Stimulated activated CD4-positive, alpha-beta T cell treated with anti-CD3 and anti-CD28 coated beads, Interleukin-1b, Interleukin-23, amount 100 ng/mL, for 1 hour (primary cell): Measurements from ENCODE around the gene SKP1.
"Not testable (repeated sequence)": the region's sequence is repeated elsewhere in the genome, so short reads cannot be mapped to it uniquely, and the experiment has no call there.

ENCODE experiments used
- DNase-seq, 2 donors: peaks; one replicate each; pipeline ENCODE4 v3.0.0-alpha.2; 2020; ENCODE audit warnings: low read depth in 2 of 2

SKP1 gene

DNA sequence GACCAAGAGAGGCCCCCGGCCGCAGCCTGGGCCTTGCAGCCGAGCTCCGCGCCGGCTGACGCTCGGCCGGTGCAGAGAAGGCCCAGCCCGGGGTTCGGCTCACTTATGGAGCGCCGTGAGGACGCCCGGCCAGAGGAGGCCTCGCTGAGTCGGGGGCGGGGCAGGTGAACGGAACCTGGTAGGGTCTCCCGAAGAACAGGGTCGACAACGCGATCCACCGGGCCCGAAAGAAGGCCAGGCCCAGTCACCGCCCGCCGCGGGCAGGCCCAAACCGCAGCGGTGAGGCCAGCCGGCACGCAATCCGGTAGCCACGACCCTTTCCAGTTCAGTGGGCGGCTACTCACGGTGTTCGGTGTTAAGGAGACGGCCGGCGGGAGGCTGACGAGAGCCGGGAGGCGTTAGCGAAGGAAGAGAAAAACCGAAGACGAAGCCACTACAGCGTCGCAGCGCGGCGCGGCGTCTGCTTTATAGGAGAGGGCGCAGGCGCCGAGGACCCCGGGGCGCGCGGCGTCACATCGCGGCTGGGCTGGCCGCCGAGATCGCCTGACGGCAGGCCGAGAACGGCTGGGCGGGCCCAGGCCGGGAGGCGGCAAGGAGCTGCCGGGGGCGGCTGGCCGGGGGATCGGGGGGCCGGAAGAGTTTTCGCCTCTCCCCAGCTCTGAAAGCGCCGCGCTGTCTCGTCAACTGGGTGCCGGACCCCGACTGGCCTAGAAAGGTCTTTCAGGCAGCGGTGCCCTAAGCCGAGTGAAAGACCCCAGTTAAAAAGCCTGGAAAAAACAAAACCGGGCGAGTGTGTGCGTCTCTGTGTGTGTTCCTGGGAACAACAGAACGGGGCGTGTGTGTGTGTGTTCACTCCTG is at the start of gene SKP1:
Gene SKP1, minus strand, starts transcription at position 440 of the 858 bp plus-strand sequence. CDS start 2,928 bp downstream, outside the sequence.
- DNase-seq, result peak; percentile 51 to 63

DNA sequence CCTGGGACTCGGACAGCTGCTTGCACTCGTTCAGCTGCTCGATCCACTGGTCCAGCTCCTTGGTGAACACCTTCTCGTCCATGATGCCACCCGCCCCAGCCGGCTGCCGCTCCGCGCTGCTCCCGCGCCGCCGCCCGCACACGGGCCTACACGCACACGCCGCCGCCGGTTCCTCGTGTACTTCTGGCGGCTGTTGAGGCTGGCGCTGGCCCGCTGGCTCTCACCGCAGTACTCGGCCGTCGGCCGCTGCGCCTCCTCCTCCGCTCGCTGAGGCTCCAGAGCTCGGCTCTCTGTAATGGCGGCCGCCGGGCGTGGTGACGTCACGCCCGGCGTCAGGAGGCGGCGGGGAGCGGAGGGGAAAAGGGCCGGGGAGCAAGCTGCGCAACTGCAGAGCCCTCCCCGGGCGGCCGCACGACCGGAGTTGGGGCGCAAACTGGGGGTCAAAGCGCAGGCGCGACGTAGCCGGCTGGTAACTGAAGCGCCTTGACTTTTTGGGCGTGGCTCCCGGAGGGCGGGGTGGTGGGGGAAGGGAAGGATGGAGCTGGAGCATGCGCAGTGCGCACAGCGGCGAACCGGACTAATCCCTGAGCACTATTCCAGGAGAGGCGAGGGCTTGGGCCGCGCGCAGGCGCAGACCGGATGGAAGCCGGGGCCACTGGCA is 49.2 kb upstream of the SKP1 start, which contains the start of gene PPP2CA:
Gene PPP2CA, minus strand, starts transcription at position 294 of the 661 bp plus-strand sequence. Its CDS starts 212 bp downstream, at position 82.
- DNase-seq, result peak; percentile 98 to 99

DNA sequence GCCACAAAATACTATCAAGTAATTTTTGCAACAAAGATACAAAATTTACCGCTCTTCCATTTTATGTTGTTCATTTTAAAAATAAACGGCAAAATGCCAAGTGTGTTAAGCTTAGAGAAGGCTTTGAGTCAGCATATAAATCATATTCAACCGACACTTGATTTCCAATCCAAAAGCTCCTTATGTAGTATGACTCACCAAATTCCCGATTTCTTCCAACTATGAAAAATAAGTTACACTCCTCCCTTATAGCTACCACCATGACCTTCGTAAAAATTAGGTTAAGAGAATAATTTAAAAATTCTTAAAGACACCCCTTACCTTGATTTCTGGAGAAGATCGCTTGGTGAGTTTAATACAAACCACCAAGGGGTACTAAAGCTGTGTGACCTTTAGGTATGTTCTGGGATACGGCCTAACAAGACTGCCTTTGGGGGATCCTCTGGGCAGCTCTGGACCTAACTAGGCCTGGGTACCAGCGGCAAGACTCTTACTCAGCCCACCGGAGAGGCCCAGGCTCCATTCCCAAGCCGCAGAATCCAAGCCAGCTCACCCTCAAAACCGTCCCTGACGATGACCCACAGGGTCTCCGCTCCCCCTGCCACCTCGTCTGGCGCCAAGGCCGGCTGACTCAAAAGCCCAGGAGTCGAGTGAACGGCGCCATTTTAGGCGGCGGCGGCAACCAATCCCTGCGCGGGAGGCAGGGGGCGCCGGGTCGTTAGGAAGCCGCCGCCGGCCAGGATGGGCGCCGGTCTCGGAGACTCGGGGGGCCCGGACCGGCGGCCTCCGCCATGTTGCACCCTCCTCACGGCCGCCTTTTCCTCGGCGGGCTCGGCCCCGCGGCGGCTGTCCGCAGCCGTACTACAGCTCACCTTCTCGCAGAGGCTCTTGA is 48.4 kb upstream of the SKP1 start:
- DNase-seq, result peak; percentile 11 to 27

DNA sequence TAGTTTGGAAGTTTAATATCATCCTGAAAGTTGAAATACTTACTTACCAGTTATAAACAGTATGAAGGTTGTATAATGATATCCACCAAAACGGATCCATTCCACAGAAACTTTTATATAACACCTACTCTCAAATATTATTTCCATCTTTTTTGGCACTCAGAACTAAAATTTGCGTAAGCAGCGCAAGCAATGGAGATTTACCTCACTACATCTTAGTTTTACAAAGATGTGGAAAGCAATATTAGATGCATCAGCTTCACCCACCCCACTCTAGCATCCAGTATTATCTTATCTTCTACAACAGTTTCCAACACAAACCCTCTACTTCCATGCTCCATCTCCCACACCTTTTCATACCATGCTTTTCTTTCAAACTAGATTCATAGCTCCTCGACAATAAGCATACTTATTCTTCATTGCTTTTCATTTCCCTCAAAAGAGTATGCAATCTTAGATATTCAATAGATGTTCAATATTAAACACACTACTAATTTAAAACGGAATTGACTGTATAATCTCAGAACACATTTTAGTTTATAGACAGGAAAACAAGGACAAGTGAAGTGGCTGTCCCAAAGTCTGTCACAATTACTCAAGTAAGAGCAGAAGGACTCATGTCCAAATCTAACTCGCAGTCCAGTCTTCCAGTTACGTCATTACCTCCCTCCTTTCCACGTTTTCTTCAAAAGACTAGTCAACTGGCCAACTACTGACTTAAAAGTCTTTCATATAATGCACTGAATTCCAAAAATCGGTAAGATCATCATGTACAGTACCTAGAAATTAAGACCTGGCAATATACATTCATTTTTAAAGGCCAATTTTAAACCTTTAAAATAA is 46.9 kb upstream of the SKP1 start:
- no peak for DNase-seq

DNA sequence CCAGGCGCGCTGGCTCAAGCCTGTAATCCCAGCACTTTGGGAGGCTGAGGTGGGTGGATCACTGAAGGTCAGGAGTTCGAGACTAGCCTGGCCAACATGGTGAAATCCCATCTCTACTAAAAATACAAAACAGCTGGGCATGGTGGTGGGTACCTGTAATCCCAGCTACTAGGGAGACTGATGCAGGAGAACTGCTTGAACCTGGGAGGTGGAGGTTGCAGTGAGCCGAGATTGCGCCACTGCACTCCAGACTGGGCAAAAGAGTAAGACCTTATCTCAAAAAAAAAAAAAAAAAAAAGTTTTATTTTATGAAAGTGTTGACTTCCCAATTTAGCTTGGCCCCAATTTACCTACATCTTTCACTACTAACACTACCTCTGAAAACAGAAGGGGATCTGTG is 44.9 kb upstream of the SKP1 start:
- DNase-seq, result not testable (repeated sequence)

DNA sequence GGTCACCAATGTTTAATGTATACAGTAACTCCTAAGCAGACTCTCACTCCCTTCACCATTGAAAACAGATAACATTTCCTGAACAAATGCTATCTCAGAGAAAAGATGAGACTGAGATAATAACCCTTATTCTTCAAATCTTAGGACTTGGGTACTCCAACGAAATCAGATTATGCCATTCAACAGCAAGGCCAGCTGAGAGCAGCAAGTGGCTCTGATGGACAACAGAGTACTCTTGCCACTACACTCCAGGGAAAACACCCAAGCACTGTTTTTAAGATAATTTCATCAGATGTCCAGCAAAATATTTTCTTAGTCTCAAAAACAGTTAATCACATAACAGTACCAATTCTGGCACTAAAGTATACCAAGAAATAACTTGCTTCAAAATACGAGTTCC is 39.0 kb upstream of the SKP1 start:
- DNase-seq, result no peak

DNA sequence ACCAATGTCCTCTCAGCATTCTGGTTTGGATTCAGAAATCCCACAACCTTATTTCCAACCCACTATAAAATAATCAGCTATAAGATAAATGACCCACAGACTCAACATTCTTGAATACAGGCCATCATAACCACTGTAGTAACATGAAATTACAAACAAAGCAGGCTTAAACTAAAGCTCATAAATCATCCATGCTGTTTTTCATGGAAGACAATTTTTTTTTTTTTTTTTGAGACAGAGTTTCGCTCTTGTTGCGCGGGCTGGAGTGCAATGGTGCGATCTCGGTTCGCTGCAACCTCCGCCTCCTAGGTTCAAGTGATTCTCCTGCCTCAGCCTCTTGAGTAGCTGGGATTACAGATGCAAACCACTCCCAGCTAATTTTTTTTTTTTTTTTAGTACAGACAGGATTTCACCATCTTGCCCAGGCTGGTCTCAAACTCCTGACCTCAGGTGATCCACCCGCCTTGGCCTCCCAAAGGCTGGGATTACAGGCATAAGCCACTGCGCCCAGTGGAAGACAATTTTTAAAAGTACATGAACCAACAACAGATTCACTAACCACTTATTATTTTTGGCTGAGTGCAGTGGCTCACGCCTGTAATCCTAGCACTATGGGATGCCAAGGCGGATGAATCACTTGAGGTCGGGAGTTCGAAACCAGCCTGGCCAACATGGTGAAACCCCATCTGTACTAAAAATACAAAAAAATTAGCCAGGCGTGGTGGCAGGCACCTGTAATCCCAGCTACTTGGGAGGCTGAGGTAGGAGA is 34.7 kb upstream of the SKP1 start:
- DNase-seq, result not testable (repeated sequence)

DNA sequence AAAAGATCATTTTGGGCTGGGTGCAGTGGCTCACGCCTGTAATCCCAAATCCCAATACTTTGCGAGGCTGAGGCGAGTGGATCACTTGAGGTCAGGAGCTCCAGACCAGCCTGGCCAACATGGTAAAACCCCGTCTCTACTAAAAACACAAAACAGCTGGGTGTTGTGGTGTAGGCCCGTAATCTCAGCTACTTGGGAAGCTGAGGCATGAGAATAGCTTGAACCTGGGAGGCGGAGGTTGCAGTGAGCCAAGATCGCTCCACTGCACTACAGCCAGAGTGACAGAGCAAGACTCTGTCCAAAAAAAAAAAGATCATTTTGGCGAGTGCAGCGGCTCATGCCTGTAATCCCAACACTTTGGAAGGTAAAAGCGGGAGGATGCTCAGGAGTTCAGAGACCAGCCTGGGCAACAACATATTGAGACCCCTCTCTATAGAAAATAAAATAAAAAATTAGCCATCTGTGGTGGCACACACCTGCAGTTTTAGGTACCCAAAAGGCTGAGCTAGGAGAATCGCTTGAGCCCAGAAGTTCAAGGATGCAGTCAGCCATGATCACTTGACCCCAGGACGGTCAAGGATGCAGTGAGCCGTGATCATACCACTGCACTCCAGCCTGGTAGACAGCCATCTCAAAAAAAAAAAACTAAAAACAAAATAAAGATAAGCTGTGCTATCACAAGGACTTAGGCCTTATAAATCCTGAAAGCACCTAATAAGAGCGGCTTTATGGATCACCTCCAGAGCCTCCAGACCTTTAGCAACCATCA is 32.9 kb upstream of the SKP1 start:
- DNase-seq, result no peak

DNA sequence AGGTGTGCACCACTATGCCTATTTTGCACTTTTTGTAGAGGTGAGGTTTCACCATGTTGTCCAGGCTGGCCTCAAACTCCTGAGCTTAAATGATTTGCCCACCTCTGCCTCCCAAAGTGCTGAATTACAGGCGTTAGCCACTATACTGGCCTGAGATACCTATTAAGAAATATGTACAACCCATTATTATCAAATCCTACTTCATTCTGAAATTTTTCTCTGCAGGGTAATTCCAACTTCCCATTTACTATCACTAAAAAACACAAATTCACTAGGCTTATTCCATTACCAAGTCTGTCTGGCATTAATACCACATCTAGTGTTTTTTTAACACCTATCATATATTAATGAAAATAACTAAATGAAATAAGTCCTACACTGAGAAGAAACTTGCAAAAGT is 30.9 kb upstream of the SKP1 start:
- no peak for DNase-seq

DNA sequence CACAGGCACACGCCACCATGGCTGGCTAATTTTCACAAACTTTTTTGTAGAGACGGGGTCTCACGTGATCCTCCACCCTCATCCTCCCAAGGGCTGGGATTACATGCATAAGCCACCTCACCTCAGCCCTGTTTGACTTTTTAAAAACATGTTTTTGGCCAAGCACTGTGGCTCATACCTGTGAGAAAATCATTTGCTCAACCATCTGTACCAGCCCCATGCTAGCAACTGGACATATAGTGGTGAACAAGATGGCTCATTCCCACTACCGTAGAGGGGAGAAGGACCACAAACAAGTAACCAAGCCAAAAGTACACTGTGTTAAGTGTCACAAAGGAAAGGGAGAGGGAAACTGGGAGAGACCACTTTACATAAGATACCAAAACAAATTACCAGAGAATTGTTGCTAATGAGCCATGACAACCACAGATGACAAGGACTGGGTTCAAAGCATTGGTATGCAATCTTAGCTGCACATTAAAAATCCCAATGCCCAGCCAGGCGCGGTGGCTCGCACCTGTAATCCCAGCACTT is 29.9 kb upstream of the SKP1 start:
- DNase-seq, result no peak

DNA sequence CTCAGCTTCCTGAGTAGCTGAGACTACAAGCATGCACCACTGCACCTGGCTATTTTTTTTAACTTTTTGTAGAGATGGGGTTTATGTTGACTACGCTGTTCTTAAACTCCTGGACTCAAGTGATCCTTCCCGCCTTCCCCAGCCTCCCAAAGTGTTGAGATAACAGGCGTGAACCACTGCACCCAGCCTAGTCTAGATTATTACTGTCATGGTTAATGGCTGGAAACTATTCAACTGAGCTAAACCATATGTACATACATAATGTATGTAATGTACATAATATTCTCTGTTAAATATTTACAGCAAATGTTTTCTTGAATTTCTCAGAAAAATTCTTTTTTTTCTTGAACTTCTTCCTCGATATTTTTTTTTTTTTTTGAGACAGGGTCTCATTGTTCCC is 27.8 kb upstream of the SKP1 start:
- DNase-seq, result no peak

DNA sequence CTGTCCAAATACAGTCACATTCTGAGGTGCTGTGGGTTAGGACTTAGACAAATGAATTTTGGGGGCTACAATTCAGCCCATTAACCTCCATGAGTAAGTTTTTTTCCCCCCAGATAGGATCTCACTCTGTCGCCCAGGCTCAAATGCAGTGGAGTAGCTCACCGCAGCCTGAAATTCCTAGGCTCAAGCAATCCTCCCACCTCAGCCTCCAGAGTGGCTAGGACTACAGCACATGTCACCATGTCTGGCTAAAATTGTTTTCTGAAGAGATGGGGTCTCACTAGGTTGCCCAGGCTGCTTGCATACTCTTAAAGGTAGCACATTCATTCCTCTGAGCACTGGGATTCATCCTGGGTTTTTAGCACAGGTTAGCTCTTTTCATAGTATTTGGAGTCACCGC is 26.9 kb upstream of the SKP1 start:
- no peak for DNase-seq

DNA sequence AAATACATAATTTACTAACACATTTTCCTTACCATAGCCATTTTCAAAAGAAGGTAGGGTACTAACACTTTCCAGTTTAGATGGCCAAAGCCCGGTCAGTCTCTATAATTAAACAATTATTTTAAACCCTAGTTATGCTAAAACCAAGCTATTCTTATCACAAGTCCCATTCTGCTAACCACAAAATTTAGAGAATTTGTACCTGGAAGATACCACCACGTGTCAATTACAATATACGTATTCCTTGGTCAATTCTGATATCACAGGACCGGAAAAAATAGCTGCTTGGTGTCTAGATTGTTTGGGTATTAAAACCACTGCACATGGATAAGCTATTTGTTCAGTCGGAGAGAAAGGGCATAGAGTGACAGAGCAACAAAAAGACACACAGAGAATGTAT is 18.9 kb upstream of the SKP1 start:
- DNase-seq, result no peak

DNA sequence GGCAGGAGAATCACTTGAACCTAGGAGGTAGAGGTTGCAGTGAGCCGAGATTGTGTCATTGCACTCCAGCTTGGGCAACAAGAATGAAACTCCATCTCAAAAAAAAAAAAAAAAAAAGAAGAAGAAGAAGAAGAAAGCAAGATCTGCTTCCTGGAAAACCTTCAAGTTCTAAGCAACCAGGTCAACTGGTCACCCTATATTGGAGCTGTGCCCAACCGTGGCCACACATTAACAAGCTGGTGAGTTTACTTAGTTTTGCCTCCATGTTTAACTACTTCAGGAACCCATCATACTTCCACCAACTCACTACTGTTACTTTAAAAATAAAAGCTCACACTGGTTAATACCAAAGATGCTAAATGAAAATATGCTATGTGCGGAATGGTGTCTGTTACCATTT is 12.3 kb upstream of the SKP1 start:
- no peak for DNase-seq

DNA sequence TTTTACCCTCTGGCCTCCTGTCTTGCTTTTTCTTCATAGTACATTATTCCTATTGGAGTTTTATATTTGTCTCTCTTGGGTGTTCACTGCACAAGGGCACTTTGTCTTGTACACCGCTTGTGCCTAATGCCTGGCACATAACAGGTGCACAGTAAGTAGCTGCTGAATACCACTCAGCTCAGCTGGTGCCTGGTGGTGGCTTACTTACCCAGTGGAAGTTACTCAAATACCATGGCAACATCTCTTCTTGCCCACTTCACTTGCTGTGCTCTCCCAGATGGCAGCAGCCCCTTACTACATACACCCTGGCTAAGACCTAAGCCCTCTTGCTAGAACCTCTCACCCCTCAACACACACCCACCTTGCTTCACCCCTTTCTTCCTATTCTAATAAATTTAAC is 11.3 kb upstream of the SKP1 start:
- DNase-seq, result no peak

DNA sequence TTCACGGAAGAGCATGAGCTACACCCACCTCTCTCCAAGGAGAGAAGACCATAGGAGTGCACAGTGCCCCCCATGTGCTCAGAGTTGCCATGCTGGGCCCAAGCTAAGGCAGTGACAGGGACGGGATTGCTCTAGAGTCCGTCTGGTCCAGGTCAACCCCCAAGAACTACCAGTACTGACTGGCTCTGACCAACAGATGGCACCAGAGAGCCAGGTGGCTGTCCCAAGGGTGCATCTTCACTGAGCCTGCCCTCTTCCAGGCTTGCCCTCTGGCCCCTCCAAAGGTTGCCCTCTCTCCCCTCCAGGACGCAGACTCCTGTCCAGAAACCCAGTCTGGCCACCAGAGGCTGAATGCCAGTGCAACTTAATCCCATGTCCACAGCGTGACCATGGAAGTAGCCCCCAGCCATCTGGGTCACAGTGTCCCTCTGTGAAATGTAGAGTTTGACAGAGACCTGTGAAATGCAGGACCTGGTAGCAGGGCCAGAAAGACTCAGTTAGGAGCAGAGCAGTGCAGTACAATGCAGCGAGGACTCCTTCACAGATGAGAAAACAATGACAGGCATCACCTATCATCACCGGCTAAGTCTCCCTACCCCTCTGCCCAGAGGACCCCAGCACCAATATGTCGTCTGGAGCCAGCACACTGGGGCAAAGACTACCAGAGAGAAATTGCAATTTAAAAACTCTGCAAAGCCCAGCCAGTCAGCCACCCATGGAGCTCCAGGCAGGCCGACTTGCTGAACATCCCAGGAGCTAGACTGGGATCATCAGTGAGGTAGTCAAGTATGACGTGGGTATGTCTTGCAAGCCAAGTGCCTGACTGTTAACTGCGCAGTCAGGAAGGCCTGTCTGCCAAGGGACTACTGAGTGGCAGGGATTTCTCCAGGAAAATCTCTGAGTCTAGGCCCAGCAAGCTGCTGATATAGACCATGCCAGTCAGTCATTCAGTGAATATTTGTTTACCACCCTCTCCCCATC is 7.7 kb upstream of the SKP1 start:
- peak; percentile 50 to 60 for DNase-seq

DNA sequence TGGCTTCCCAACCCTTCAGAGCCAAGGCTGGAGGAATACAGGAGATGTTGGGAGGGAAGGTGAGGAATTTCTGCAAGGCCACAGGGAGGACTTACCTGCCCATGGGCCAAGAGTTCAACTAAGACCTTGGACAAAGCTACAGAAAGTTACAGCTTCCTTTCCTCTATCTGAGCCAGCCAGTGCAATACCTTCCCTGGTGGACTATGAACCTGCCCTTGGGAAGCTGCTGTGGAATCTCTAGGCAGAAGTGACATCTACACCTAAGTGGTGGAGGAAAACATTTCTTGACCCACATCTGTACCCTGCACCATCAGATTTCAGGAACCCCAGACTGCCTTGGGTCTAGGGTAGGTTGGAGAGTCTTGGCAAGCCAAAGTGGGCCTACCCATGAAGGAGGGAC is 6.7 kb upstream of the SKP1 start:
- DNase-seq, result no peak

DNA sequence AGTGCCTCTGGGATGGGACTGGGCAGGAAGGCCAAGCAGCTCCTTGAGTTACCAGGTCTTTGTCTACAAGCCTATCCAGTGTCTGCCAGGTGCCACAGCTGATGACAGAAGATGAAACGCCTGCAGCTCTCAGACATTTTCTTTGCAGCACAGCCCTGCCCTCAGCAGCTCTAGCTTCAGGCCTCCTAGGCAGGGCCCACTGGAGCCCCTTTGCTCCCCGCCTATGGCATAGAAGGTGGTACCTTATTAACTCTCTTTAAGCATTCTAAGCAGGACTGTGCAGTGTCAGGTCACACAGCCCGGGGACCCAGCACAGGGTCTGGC is 1.3 kb upstream of the SKP1 start:
- DNase-seq, result no peak
